NT2/D1 (cell line): Measurements from ENCODE around the gene RPA1.

Experiments used
- DNase-seq: peaks from one replicate; pipeline ENCODE4 v3.0.0-alpha.2; 2011; ENCODE audit warnings: low read depth, low spot score
- H3K27me3 ChIP-seq: 2 replicates; pipeline ENCODE4 v1.6.0; 2011; ENCODE audit warnings: mild to moderate bottlenecking; ENCODE audit not compliant: insufficient read length, insufficient read depth
- H3K36me3 ChIP-seq: 2 replicates; pipeline ENCODE4 v1.6.1; 2011; ENCODE audit warnings: mild to moderate bottlenecking, low read length, mixed read lengths; ENCODE audit not compliant: insufficient read depth, insufficient read length
- H3K4me1 ChIP-seq: 2 replicates; pipeline ENCODE4 v1.5.1; 2011; ENCODE audit not compliant: insufficient read depth, insufficient read length
- H3K4me3 ChIP-seq: 2 replicates; pipeline ENCODE4 v1.5.1; 2011; ENCODE audit warnings: low read depth; ENCODE audit not compliant: insufficient read length
- H3K9ac ChIP-seq: 2 replicates; pipeline ENCODE4 v1.6.0; 2011; ENCODE audit warnings: low read depth; ENCODE audit not compliant: insufficient read length
- H3K9me3 ChIP-seq: 2 replicates; pipeline ENCODE4 v1.5.1; 2011; ENCODE audit warnings: mild to moderate bottlenecking, low read length; ENCODE audit not compliant: insufficient read depth
- SUZ12 ChIP-seq: IDR thresholded peaks from 2 replicates; pipeline ENCODE4 v1.6.1; 2011; ENCODE audit not compliant: insufficient read length, insufficient read depth; ENCODE audit errors: extremely low read depth
- YY1 ChIP-seq: IDR thresholded peaks from 2 replicates; pipeline ENCODE4 v1.6.1; 2011; ENCODE audit not compliant: insufficient read length, insufficient read depth
- ZNF274 ChIP-seq: IDR thresholded peaks from 2 replicates; pipeline ENCODE4 v1.6.1; 2011; ENCODE audit warnings: mild to moderate bottlenecking, low read depth, low read length

RPA1 gene

DNA sequence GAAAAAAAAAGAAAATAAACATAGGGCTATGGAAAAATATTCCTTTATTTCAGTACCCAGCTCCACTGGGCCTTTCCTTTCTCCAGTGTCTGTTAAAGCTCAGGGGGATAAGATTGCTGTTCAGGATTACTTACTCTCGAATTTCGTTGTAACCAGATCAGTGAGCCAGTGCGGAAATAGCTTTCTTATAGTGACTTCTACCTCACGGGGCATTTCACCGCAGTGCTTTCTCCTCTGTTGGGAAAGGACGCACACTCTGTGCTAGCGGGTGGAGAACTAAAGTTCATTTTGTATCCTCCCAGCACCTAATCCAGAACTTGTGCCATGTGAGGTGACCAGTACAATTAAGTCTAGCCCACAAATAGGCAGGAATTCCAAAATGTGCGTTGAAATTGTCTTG lies 38.3 kb downstream of the RPA1 start:
- DNase-seq, result no peak
- no peaks in the 10 kb centered on the region for H3K4me1 ChIP-seq
- H3K36me3 ChIP-seq, result peaks cover 17% of the 10 kb centered on the region
- H3K9me3 ChIP-seq, result no peaks in the 10 kb centered on the region
- no peak for TF ChIP-seq YY1
- no peak for TF ChIP-seq SUZ12
- no peak for TF ChIP-seq ZNF274
- H3K27me3 ChIP-seq, result no peaks in the 10 kb centered on the region
- no peak overlapping the region for H3K4me3 ChIP-seq
- no peak overlapping the region for H3K9ac ChIP-seq

DNA sequence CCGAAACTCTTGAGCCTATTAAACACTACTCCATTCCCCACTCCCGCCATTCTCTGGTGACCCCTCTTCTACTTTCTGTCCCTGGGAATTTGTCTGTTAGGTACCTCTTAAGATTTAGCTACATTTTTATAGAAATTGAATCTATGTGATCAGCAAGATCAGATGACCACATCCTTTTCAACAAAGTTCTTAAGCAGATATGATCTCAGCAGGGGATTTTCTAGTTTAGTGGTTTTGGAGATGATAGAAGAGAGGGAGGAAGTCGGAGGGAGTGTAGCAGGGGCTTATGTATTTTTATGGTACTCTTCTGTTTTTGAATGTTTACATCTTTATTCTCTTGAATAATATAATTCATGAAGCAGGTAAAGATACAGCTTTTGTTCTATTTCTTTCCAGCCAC lies 40.8 kb downstream of the RPA1 start:
- Histone ChIP-seq H3K9me3 (no peaks in the 10 kb centered on the region), H3K4me1 (no peaks in the 10 kb centered on the region), H3K27me3 (no peaks in the 10 kb centered on the region), H3K4me3 (no peak overlapping the region), H3K9ac (no peak overlapping the region), H3K36me3 (peaks cover 32% of the 10 kb centered on the region)
- DNase-seq, result no peak
- TF ChIP-seq YY1 (no peak), SUZ12 (no peak), ZNF274 (no peak)

DNA sequence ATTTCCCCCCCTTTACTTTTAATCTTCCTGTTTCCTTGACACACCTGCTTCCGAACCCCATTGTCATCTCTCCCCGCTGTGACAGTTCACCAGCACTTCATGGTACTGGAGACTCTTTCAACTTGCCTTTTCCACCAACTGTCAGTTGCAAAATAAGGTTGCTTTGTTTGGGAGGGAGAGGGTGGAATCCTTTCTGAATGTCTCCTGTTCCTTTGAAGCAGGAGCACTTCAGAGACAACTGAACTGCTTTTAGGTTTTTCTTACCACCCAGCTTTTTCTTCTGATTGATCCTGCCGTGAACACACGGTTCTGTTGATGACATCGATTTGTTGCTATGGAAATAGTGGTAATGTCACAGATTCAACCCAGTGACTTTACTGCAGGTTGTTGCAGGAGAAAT lies 42.0 kb downstream of the RPA1 start:
- H3K36me3 ChIP-seq, result peaks cover 37% of the 10 kb centered on the region
- no peaks in the 10 kb centered on the region for H3K27me3 ChIP-seq
- no peaks in the 10 kb centered on the region for H3K4me1 ChIP-seq
- no peak for DNase-seq
- H3K9ac ChIP-seq, result no peak overlapping the region
- H3K4me3 ChIP-seq, result no peak overlapping the region
- H3K9me3 ChIP-seq, result no peaks in the 10 kb centered on the region
- no peak for TF ChIP-seq ZNF274
- no peak for TF ChIP-seq SUZ12
- TF ChIP-seq YY1, result no peak

DNA sequence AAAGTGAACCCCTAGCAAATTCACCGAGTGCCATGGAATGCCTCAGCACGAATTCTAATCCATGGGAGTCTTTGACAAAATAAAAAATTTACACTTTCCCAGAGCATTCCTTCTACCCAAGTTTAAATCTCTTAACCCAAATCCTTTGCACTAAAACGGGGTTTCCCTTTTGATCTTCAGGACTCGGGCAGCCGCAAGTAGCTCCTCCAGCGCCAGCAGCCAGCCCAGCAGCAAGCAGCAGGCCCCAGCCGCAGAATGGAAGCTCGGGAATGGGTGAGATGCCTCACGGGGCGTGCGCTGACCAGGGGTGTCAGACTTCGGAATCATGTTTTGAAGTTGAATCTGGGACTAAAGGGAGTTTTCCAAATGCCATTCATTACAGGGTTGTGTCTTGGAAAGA lies 42.4 kb downstream of the RPA1 start:
- H3K9ac ChIP-seq, result no peak overlapping the region
- H3K4me1 ChIP-seq, result no peaks in the 10 kb centered on the region
- H3K36me3 ChIP-seq, result peaks cover 42% of the 10 kb centered on the region
- no peaks in the 10 kb centered on the region for H3K27me3 ChIP-seq
- no peak for DNase-seq
- no peaks in the 10 kb centered on the region for H3K9me3 ChIP-seq
- TF ChIP-seq YY1 (no peak), ZNF274 (no peak), SUZ12 (no peak)
- H3K4me3 ChIP-seq, result no peak overlapping the region

DNA sequence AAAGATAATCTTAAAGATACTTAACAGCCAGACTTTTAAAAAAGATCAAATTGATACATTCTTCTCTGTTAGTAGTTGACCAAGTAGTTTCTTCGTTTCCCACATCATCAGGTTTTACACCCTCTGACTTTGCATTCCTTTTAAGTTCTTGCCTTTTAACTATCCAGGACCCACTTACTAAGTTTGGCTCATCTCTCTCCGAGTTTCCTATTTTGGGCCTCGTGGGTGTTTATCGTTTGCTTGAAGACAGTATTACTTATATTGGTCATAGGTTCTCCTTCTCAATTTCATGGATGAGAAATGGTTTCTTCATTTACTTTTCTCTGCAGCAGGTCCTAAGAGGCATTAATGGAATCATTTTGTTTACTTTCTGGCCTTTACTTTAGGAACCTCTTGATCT lies 43.2 kb downstream of the RPA1 start:
- Histone ChIP-seq H3K9ac (no peak overlapping the region), H3K9me3 (no peaks in the 10 kb centered on the region), H3K36me3 (peaks cover 48% of the 10 kb centered on the region), H3K4me1 (no peaks in the 10 kb centered on the region), H3K27me3 (no peaks in the 10 kb centered on the region), H3K4me3 (no peak overlapping the region)
- TF ChIP-seq ZNF274 (no peak), YY1 (no peak)
- no peak for DNase-seq

DNA sequence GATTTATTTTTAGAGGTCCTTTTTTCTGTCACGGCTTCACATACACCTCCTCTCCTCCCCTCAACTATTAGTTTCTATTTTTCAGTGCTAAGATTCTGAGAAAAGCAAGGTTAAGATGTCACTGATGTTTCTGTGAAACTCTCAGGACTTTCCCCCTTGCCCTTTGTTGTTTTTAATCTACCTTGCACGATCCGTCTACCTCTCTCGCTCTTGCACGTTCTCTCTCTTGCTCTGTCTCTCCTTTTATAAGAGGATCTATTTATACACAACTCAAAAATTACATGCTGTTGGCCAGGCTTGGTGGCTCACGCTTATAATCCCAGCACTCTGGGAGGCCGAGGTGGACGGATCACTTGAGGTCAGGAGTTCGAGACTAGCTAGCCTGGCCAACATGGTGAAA lies 43.6 kb downstream of the RPA1 start:
- Histone ChIP-seq H3K9me3 (no peaks in the 10 kb centered on the region), H3K27me3 (no peaks in the 10 kb centered on the region), H3K9ac (no peak overlapping the region), H3K4me3 (no peak overlapping the region), H3K36me3 (peaks cover 53% of the 10 kb centered on the region), H3K4me1 (no peaks in the 10 kb centered on the region)
- TF ChIP-seq YY1 (no peak), SUZ12 (no peak), ZNF274 (no peak)
- no peak for DNase-seq

DNA sequence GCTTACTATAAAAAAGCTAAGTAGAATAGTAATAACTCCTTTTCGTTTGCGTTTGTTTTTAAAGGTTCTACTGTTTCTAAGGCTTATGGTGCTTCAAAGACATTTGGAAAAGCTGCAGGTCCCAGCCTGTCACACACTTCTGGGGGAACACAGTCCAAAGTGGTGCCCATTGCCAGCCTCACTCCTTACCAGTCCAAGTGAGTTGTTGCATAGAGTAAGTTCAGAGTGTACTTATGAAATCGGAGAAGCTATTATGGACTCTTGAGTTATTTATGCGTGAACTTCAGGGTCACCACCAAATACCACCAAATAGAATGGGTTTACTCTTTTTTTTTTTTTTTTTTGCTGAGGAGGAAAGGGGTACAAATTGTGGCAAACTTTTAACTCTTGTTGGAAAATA lies 45.8 kb downstream of the RPA1 start:
- peaks cover 66% of the 10 kb centered on the region for H3K36me3 ChIP-seq
- H3K4me3 ChIP-seq, result no peak overlapping the region
- no peaks in the 10 kb centered on the region for H3K9me3 ChIP-seq
- TF ChIP-seq SUZ12 (no peak), ZNF274 (no peak), YY1 (no peak)
- H3K27me3 ChIP-seq, result no peaks in the 10 kb centered on the region
- H3K4me1 ChIP-seq, result peaks cover 2% of the 10 kb centered on the region
- H3K9ac ChIP-seq, result no peak overlapping the region
- no peak for DNase-seq
